ENCODE results near the gene CAPS. TPM values are rescaled to one million over a fixed set of nuclear protein-coding genes. Genes with fewer than 3 reads are reported as not detected.

CAPS gene
- total and polyA plus RNA-seq, 4 donors = 90.2 to 360 (median 223) TPM

GRCh38 chr19:5951338-5951861 lies 37.3 kb downstream of the CAPS start:
- 12 to 27% methylated on average over 19 of the region's 19 CpGs for WGBS, 2 donors

GRCh38 chr19:5952193-5953029 lies 38.4 kb downstream of the CAPS start:
- Histone ChIP-seq H3K27ac (ENCODE audit: low read depth in 1 of 2, low read length in 1 of 2) (peak overlapping the region in 1 of 2 donors; percentile 2), H3K9me3 (ENCODE audit: control insufficient read depth in 4 of 4, insufficient read depth in 3 of 4, low read length in 3 of 4) (no peaks in the 10 kb centered on the region), H3K36me3 (ENCODE audit: control insufficient read depth in 4 of 4, insufficient read depth in 4 of 4, low read length in 4 of 4) (peaks cover 0 to 5% (median 0%) of the 10 kb centered on the region in 4 donors), H3K27me3 (ENCODE audit: control insufficient read depth in 3 of 3, insufficient read depth in 3 of 3, low read length in 2 of 3) (no peaks in the 10 kb centered on the region), H3K4me3 (no peak overlapping the region), H3K4me1 (ENCODE audit: control insufficient read depth in 5 of 5, insufficient read depth in 5 of 5, low read length in 5 of 5) (peaks cover 36 to 86% (median 64%) of the 10 kb centered on the region in 5 donors), H3K9ac (ENCODE audit: insufficient read depth in 1 of 2, low read length in 2 of 2) (peak overlapping the region in 1 of 2 donors; percentile 36)
- no peak for ATAC-seq (ENCODE audit: insufficient read depth, low FRiP score)
- no peak for TF ChIP-seq CTCF (IDR thresholded peaks at IDR 0.05; ENCODE audit: control extremely low read depth, extremely low read depth)
- no peak for DNase-seq
- WGBS, 2 donors = 58 to 74% methylated on average over 18 of the region's 18 CpGs

More at GRCh38 chr19:5951338-5951861, 37.3 kb downstream of the CAPS start:
- H3K9me3 ChIP-seq (ENCODE audit: control insufficient read depth in 4 of 4, insufficient read depth in 3 of 4, low read length in 3 of 4) = no peaks in the 10 kb centered on the region
- H3K36me3 ChIP-seq (ENCODE audit: control insufficient read depth in 4 of 4, insufficient read depth in 4 of 4, low read length in 4 of 4) = peaks cover 0 to 5% (median 0%) of the 10 kb centered on the region in 4 donors
- H3K27me3 ChIP-seq (ENCODE audit: control insufficient read depth in 3 of 3, insufficient read depth in 3 of 3, low read length in 2 of 3) = no peaks in the 10 kb centered on the region
- H3K4me1 ChIP-seq (ENCODE audit: control insufficient read depth in 5 of 5, insufficient read depth in 5 of 5, low read length in 5 of 5) = peaks cover 37 to 91% (median 62%) of the 10 kb centered on the region in 5 donors
- no peak overlapping the region for H3K9ac ChIP-seq (ENCODE audit: insufficient read depth in 1 of 2, low read length in 2 of 2)
- DNase-seq (no peak), ATAC-seq (ENCODE audit: insufficient read depth, low FRiP score) (no peak)
- H3K4me3 ChIP-seq = no peak overlapping the region
- peak overlapping the region in 1 of 2 donors; percentile 26 for H3K27ac ChIP-seq (ENCODE audit: low read depth in 1 of 2, low read length in 1 of 2)
- no peak for TF ChIP-seq CTCF (IDR thresholded peaks at IDR 0.05; ENCODE audit: control extremely low read depth, extremely low read depth)

GRCh38 chr19:5953030-5953589 lies 39.1 kb downstream of the CAPS start:
- peaks cover 0 to 6% (median 0%) of the 10 kb centered on the region in 4 donors for H3K36me3 ChIP-seq (ENCODE audit: control insufficient read depth in 4 of 4, insufficient read depth in 4 of 4, low read length in 4 of 4)
- H3K27ac ChIP-seq (ENCODE audit: low read depth in 1 of 2, low read length in 1 of 2) = peak overlapping the region; percentile 32 to 58
- no peak for DNase-seq
- H3K9me3 ChIP-seq (ENCODE audit: control insufficient read depth in 4 of 4, insufficient read depth in 3 of 4, low read length in 3 of 4) = no peaks in the 10 kb centered on the region
- H3K4me3 ChIP-seq = no peak overlapping the region
- WGBS, 2 donors = 50 to 52% methylated on average over 5 of the region's 5 CpGs
- TF ChIP-seq CTCF (IDR thresholded peaks at IDR 0.05; ENCODE audit: control extremely low read depth, extremely low read depth) = no peak
- peaks cover 31 to 85% (median 60%) of the 10 kb centered on the region in 5 donors for H3K4me1 ChIP-seq (ENCODE audit: control insufficient read depth in 5 of 5, insufficient read depth in 5 of 5, low read length in 5 of 5)
- peak overlapping the region in 1 of 2 donors; percentile 30 for H3K9ac ChIP-seq (ENCODE audit: insufficient read depth in 1 of 2, low read length in 2 of 2)
- no peak for ATAC-seq (ENCODE audit: insufficient read depth, low FRiP score)
- no peaks in the 10 kb centered on the region for H3K27me3 ChIP-seq (ENCODE audit: control insufficient read depth in 3 of 3, insufficient read depth in 3 of 3, low read length in 2 of 3)
